GM21786 (cell line): ENCODE measurements around the gene KSR1.
A peak's percentile ranks its signal among the peaks of the same experiment; 100 is the strongest.
"Not testable (repeated sequence)": the region's sequence is repeated elsewhere in the genome, so short reads cannot be mapped to it uniquely, and the experiment has no call there.

ENCODE experiments used
- ATAC-seq: cut with Tn5 transposase; IDR thresholded peaks from one replicate; pipeline ENCODE4 v1.9.1; 2021; ENCODE audit not compliant: unreplicated experiment

The KSR1 gene

GRCh38 chr17:27455914-27456680 is at the start of gene KSR1:
TSS of gene KSR1 (plus strand) at chr17:27456448. CDS start at chr17:27456644, 196 bp downstream.
- ATAC-seq, result peak; percentile 75

GRCh38 chr17:27407916-27408864 is 48.1 kb upstream of the KSR1 start:
- ATAC-seq, result no peak

- no peak for ATAC-seq
Measured at GRCh38 chr17:27408891-27409290, 47.4 kb upstream of the KSR1 start.

- not testable (repeated sequence) for ATAC-seq
Measured at GRCh38 chr17:27412158-27412557, 44.1 kb upstream of the KSR1 start.

GRCh38 chr17:27413315-27413714 is 42.9 kb upstream of the KSR1 start:
- no peak for ATAC-seq

GRCh38 chr17:27413792-27414191 is 42.5 kb upstream of the KSR1 start:
- no peak for ATAC-seq

- no peak for ATAC-seq
Measured at GRCh38 chr17:27414271-27414670, 42.0 kb upstream of the KSR1 start.

- ATAC-seq, result no peak
Measured at GRCh38 chr17:27414694-27415093, 41.6 kb upstream of the KSR1 start.

GRCh38 chr17:27415120-27415795 is 41.0 kb upstream of the KSR1 start:
- no peak for ATAC-seq

GRCh38 chr17:27417596-27418365 is 38.5 kb upstream of the KSR1 start:
- no peak for ATAC-seq

- ATAC-seq, result no peak
Measured at GRCh38 chr17:27418366-27418615, 38.0 kb upstream of the KSR1 start.

GRCh38 chr17:27419156-27419555 is 37.1 kb upstream of the KSR1 start:
- no peak for ATAC-seq

GRCh38 chr17:27420211-27420950 is 35.9 kb upstream of the KSR1 start:
- ATAC-seq, result no peak

GRCh38 chr17:27421111-27421510 is 35.1 kb upstream of the KSR1 start:
- no peak for ATAC-seq

- not testable (repeated sequence) for ATAC-seq
Measured at GRCh38 chr17:27421626-27422025, 34.6 kb upstream of the KSR1 start.

- ATAC-seq, result no peak
Measured at GRCh38 chr17:27422601-27423000, 33.6 kb upstream of the KSR1 start.

- no peak for ATAC-seq
Measured at GRCh38 chr17:27423651-27424050, 32.6 kb upstream of the KSR1 start.

- ATAC-seq, result no peak
Measured at GRCh38 chr17:27424516-27424915, 31.7 kb upstream of the KSR1 start.

GRCh38 chr17:27424941-27425340 is 31.3 kb upstream of the KSR1 start:
- ATAC-seq, result no peak

GRCh38 chr17:27425571-27425970 is 30.7 kb upstream of the KSR1 start:
- not testable (repeated sequence) for ATAC-seq
